Ectodermal cell (in vitro differentiated cells): ENCODE measurements around the gene RUNX1.
"Not testable (repeated sequence)": the region's sequence is repeated elsewhere in the genome, so short reads cannot be mapped to it uniquely, and the experiment has no call there.

Experiments used
- H3K27ac ChIP-seq: 2 replicates; pipeline ENCODE4 v1.7.0; 2013; ENCODE audit warnings: mild to moderate bottlenecking, low read depth, low read length; ENCODE audit not compliant: insufficient read depth, poor library complexity, severe bottlenecking
- H3K27me3 ChIP-seq: 2 replicates; pipeline ENCODE4 v1.7.0; 2013; ENCODE audit warnings: mild to moderate bottlenecking, low read length; ENCODE audit not compliant: insufficient read depth, control insufficient read depth, poor library complexity, severe bottlenecking
- H3K36me3 ChIP-seq: one replicate; pipeline ENCODE4 v1.7.0; 2013; ENCODE audit warnings: low read length; ENCODE audit not compliant: control insufficient read depth, insufficient read depth
- H3K4me1 ChIP-seq: one replicate; pipeline ENCODE4 v1.7.0; 2013; ENCODE audit warnings: low read length; ENCODE audit not compliant: control insufficient read depth, insufficient read depth
- H3K4me3 ChIP-seq: 2 replicates; pipeline ENCODE4 v1.7.0; 2013; ENCODE audit warnings: low read depth, low read length, control low read depth; ENCODE audit not compliant: insufficient read depth
- H3K9me3 ChIP-seq: 2 replicates; pipeline ENCODE4 v1.7.0; 2013; ENCODE audit warnings: mild to moderate bottlenecking, low read length, moderate library complexity; ENCODE audit not compliant: control insufficient read depth
- WGBS, 2 experiments: methylation state at CpG; one replicate each; pipeline ENCODE4 v1.1.7; 2013; ENCODE audit warnings: missing lambda C conversion rate in 2 of 2; 5-methylcytosine and 5-hydroxymethylcytosine counted together

Gene RUNX1

GRCh38 chr21:34811368-34811767 is 237.7 kb downstream of the RUNX1 start:
- Histone ChIP-seq H3K9me3 (no peaks in the 10 kb centered on the region), H3K36me3 (no peaks in the 10 kb centered on the region), H3K4me1 (no peaks in the 10 kb centered on the region), H3K4me3 (no peak overlapping the region), H3K27me3 (no peaks in the 10 kb centered on the region), H3K27ac (no peak overlapping the region)
- WGBS, 2 experiments: 79 to 81% methylated on average over 4 of the region's 4 CpGs

GRCh38 chr21:34810786-34811185 is 238.3 kb downstream of the RUNX1 start:
- H3K9me3 ChIP-seq: no peaks in the 10 kb centered on the region
- WGBS, 2 experiments: 74 to 75% methylated on average over 6 of the region's 6 CpGs

GRCh38 chr21:34809822-34810221 is 239.3 kb downstream of the RUNX1 start:
- H3K4me1 ChIP-seq: no peaks in the 10 kb centered on the region
- H3K4me3 ChIP-seq: no peak overlapping the region
- no peaks in the 10 kb centered on the region for H3K27me3 ChIP-seq
- H3K36me3 ChIP-seq: no peaks in the 10 kb centered on the region
- H3K9me3 ChIP-seq: no peaks in the 10 kb centered on the region
- 92 to 98% methylated on average over 5 to 6 of the region's 6 CpGs for WGBS, 2 experiments
- H3K27ac ChIP-seq: no peak overlapping the region

More at GRCh38 chr21:34810786-34811185, 238.3 kb downstream of the RUNX1 start:
- no peak overlapping the region for H3K4me3 ChIP-seq
- H3K27me3 ChIP-seq: no peaks in the 10 kb centered on the region
- H3K27ac ChIP-seq: no peak overlapping the region
- H3K4me1 ChIP-seq: no peaks in the 10 kb centered on the region
- H3K36me3 ChIP-seq: no peaks in the 10 kb centered on the region

GRCh38 chr21:34808569-34809204 is 240.4 kb downstream of the RUNX1 start:
- no peak overlapping the region for H3K4me3 ChIP-seq
- H3K4me1 ChIP-seq: no peaks in the 10 kb centered on the region
- H3K9me3 ChIP-seq: no peaks in the 10 kb centered on the region
- no peak overlapping the region for H3K27ac ChIP-seq
- no peaks in the 10 kb centered on the region for H3K27me3 ChIP-seq
- H3K36me3 ChIP-seq: no peaks in the 10 kb centered on the region
- WGBS, 2 experiments: 85 to 86% methylated on average over 7 of the region's 7 CpGs

GRCh38 chr21:34807881-34808568 is 241.1 kb downstream of the RUNX1 start:
- H3K27me3 ChIP-seq: no peaks in the 10 kb centered on the region
- H3K36me3 ChIP-seq: no peaks in the 10 kb centered on the region
- H3K27ac ChIP-seq: no peak overlapping the region
- no peak overlapping the region for H3K4me3 ChIP-seq
- 87 to 90% methylated on average over 15 of the region's 15 CpGs for WGBS, 2 experiments
- H3K4me1 ChIP-seq: no peaks in the 10 kb centered on the region
- no peaks in the 10 kb centered on the region for H3K9me3 ChIP-seq

GRCh38 chr21:34807146-34807880 is 241.8 kb downstream of the RUNX1 start:
- Histone ChIP-seq H3K4me1 (no peaks in the 10 kb centered on the region), H3K27me3 (no peaks in the 10 kb centered on the region), H3K4me3 (no peak overlapping the region), H3K9me3 (no peaks in the 10 kb centered on the region), H3K27ac (no peak overlapping the region), H3K36me3 (no peaks in the 10 kb centered on the region)
- WGBS, 2 experiments: 89 to 94% methylated on average over 7 of the region's 7 CpGs

- Histone ChIP-seq H3K9me3 (no peaks in the 10 kb centered on the region), H3K36me3 (no peaks in the 10 kb centered on the region), H3K4me3 (no peak overlapping the region), H3K27me3 (no peaks in the 10 kb centered on the region), H3K4me1 (no peaks in the 10 kb centered on the region), H3K27ac (no peak overlapping the region)
- 93 to 94% methylated on average over 3 of the region's 3 CpGs for WGBS, 2 experiments
Observed at GRCh38 chr21:34806423-34806822, 242.7 kb downstream of the RUNX1 start.

- Histone ChIP-seq H3K4me1 (no peaks in the 10 kb centered on the region), H3K9me3 (no peaks in the 10 kb centered on the region), H3K4me3 (no peak overlapping the region), H3K36me3 (no peaks in the 10 kb centered on the region), H3K27me3 (no peaks in the 10 kb centered on the region), H3K27ac (no peak overlapping the region)
Observed at GRCh38 chr21:34805157-34805556, 243.9 kb downstream of the RUNX1 start.

GRCh38 chr21:34804584-34804983 is 244.5 kb downstream of the RUNX1 start:
- not testable (repeated sequence) for H3K27me3 ChIP-seq, H3K36me3 ChIP-seq, H3K4me3 ChIP-seq, H3K9me3 ChIP-seq, H3K4me1 ChIP-seq, H3K27ac ChIP-seq
- 89 to 92% methylated on average over 6 to 7 of the region's 7 CpGs for WGBS, 2 experiments

GRCh38 chr21:34803782-34804370 is 245.2 kb downstream of the RUNX1 start:
- no peaks in the 10 kb centered on the region for H3K9me3 ChIP-seq
- no peaks in the 10 kb centered on the region for H3K36me3 ChIP-seq
- no peak overlapping the region for H3K27ac ChIP-seq
- 96 to 100% methylated on average over 1 to 2 of the region's 2 CpGs for WGBS, 2 experiments
- H3K4me1 ChIP-seq: no peaks in the 10 kb centered on the region
- H3K27me3 ChIP-seq: no peaks in the 10 kb centered on the region
- no peak overlapping the region for H3K4me3 ChIP-seq
